ENCODE results near the gene HDDC3. TPM values are rescaled to one million over a fixed set of nuclear protein-coding genes. Genes with fewer than 3 reads are reported as not detected.
A peak's percentile ranks its signal among the peaks of the same experiment; 100 is the strongest.

HDDC3 gene
- total RNA-seq, 1 experiment from 2014 or later = 13.3 TPM

DNA sequence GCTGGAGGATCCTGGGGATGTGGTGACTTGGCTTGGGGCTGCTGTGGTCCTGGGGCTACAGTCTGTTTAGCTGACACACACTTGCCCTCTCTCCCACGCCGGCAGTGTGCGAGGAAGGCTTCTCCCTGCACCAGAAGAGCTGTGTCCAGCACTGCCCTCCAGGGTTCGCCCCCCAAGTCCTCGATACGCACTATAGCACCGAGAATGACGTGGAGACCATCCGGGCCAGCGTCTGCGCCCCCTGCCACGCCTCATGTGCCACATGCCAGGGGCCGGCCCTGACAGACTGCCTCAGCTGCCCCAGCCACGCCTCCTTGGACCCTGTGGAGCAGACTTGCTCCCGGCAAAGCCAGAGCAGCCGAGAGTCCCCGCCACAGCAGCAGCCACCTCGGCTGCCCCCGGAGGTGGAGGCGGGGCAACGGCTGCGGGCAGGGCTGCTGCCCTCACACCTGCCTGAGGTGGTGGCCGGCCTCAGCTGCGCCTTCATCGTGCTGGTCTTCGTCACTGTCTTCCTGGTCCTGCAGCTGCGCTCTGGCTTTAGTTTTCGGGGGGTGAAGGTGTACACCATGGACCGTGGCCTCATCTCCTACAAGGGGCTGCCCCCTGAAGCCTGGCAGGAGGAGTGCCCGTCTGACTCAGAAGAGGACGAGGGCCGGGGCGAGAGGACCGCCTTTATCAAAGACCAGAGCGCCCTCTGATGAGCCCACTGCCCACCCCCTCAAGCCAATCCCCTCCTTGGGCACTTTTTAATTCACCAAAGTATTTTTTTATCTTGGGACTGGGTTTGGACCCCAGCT lies 51.0 kb downstream of the HDDC3 start:
- TF ChIP-seq, protein P1, sequence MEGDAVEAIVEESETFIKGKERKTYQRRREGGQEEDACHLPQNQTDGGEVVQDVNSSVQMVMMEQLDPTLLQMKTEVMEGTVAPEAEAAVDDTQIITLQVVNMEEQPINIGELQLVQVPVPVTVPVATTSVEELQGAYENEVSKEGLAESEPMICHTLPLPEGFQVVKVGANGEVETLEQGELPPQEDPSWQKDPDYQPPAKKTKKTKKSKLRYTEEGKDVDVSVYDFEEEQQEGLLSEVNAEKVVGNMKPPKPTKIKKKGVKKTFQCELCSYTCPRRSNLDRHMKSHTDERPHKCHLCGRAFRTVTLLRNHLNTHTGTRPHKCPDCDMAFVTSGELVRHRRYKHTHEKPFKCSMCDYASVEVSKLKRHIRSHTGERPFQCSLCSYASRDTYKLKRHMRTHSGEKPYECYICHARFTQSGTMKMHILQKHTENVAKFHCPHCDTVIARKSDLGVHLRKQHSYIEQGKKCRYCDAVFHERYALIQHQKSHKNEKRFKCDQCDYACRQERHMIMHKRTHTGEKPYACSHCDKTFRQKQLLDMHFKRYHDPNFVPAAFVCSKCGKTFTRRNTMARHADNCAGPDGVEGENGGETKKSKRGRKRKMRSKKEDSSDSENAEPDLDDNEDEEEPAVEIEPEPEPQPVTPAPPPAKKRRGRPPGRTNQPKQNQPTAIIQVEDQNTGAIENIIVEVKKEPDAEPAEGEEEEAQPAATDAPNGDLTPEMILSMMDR (conservative IDR thresholded peaks at IDR 0.05) = no peak
- Histone ChIP-seq H2BK120ac (ENCODE audit: low read depth, low read length, poor library complexity, severe bottlenecking) (no peak overlapping the region), H3K27me3 (ENCODE audit: insufficient read depth, low read length) (no peaks in the 10 kb centered on the region), H2BK5ac (ENCODE audit: insufficient read length, low read length) (no peak overlapping the region), H3K23ac (ENCODE audit: insufficient read length, low read depth, low read length) (no peak overlapping the region), H3K14ac (ENCODE audit: insufficient read depth, low read length) (no peak overlapping the region), H2AK5ac (ENCODE audit: insufficient read length, low read length) (no peak overlapping the region), H2BK12ac (ENCODE audit: insufficient read length, low read depth, low read length) (no peak overlapping the region), H2AFZ (ENCODE audit: low read length) (no peak overlapping the region), H3T11ph (ENCODE audit: low read length) (no peak overlapping the region), H4K20me1 (ENCODE audit: control insufficient read depth, insufficient read depth, insufficient read length) (no peaks in the 10 kb centered on the region), H4K91ac (ENCODE audit: insufficient read length, low read depth, low read length) (no peak overlapping the region), H2BK15ac (ENCODE audit: low read depth, low read length) (no peak overlapping the region), H4K8ac (replicated peaks; ENCODE audit: insufficient read length, low read depth, low read length) (no peak overlapping the region), H3K18ac (ENCODE audit: insufficient read length, low read depth, low read length) (no peak overlapping the region), H3K79me2 (ENCODE audit: insufficient read depth, low read length) (no peaks in the 10 kb centered on the region), H4K5ac (ENCODE audit: insufficient read length, low read depth, low read length) (no peak overlapping the region), H3K4me2 (ENCODE audit: insufficient read depth, insufficient read length, low read length) (no peak overlapping the region), H3K23me2 (ENCODE audit: insufficient read length, low read depth, low read length, poor library complexity, severe bottlenecking) (peaks cover 7% of the 10 kb centered on the region), H3K9ac (ENCODE audit: extremely low read depth, insufficient read length, low read length) (no peak overlapping the region), H3K56ac (ENCODE audit: insufficient read length, low read depth, low read length) (no peak overlapping the region), H2BK20ac (ENCODE audit: low read depth, low read length, poor library complexity, severe bottlenecking) (no peak overlapping the region), H3K4ac (ENCODE audit: low read depth, low read length) (no peak overlapping the region), H3K9me3 (ENCODE audit: control insufficient read depth, low read depth, low read length) (no peaks in the 10 kb centered on the region), H3K4me1 (ENCODE audit: insufficient read depth, low read length) (no peaks in the 10 kb centered on the region), H3K27ac (ENCODE audit: insufficient read length, low read depth, low read length) (no peak overlapping the region), H3K79me1 (ENCODE audit: insufficient read depth, low read depth, low read length, poor library complexity, severe bottlenecking) (no peaks in the 10 kb centered on the region)
- Mint-ChIP-seq H3K4me1 (peaks cover 14 to 21% of the 10 kb centered on the region in 2 experiments), H3K36me3 (ENCODE audit: insufficient read depth in 1 of 3, low read depth in 3 of 3) (peaks cover 20 to 41% (median 30%) of the 10 kb centered on the region in 3 experiments; a peak in 6 of 7 replicates), H3K27ac (0 out of 7 replicates have a peak overlapping the region, but pooled peaks of 1 of the 3 experiments have one; percentile 75), H3K27me3 (ENCODE audit: low read depth) (no peaks in the 10 kb centered on the region), H3K4me3 (no peak overlapping the region), H3K9me3 (no peaks in the 10 kb centered on the region)
- WGBS (ENCODE audit: extremely low coverage, insufficient read length, low lambda C conversion rate) = no CpG with 5 or more reads among the region's 35 CpGs
- DNase-seq = no peak
